RCC 7860 (cell line): Measurements from ENCODE around the gene JADE3.
A peak's percentile ranks its signal among the peaks of the same experiment; 100 is the strongest.
"Not testable (repeated sequence)": the region's sequence is repeated elsewhere in the genome, so short reads cannot be mapped to it uniquely, and the experiment has no call there.

Experiments
- DNase-seq: peaks from one replicate; pipeline ENCODE4 v3.0.0-alpha.2; 2015; ENCODE audit warnings: low spot score
- FAIRE-seq: peaks from 2 replicates; lab custom pipeline; 2012; peaks lifted over from hg19 to GRCh38; lab: Jason Lieb, UNC

JADE3 gene

GRCh38 chrX:46929439-46930261 is 17.4 kb downstream of the JADE3 start:
- FAIRE-seq, result no peak
- DNase-seq, result peak; percentile 13

- no peak for DNase-seq
- FAIRE-seq, result no peak
Measured at GRCh38 chrX:46935295-46935694, 23.1 kb downstream of the JADE3 start.

- no peak for FAIRE-seq
- DNase-seq, result no peak
Measured at GRCh38 chrX:46938589-46938988, 26.4 kb downstream of the JADE3 start.

- FAIRE-seq (no peak), DNase-seq (no peak)
Measured at GRCh38 chrX:46941341-46941740, 29.1 kb downstream of the JADE3 start.

- DNase-seq (no peak), FAIRE-seq (no peak)
Measured at GRCh38 chrX:46953137-46953527, 40.9 kb downstream of the JADE3 start.

GRCh38 chrX:46953597-46953996 is 41.4 kb downstream of the JADE3 start:
- FAIRE-seq, result no peak
- DNase-seq, result no peak

GRCh38 chrX:46954716-46955115 is 42.5 kb downstream of the JADE3 start:
- DNase-seq (no peak), FAIRE-seq (no peak)

GRCh38 chrX:46956589-46956988 is 44.4 kb downstream of the JADE3 start:
- DNase-seq, FAIRE-seq: not testable (repeated sequence)

- FAIRE-seq (no peak), DNase-seq (no peak)
Measured at GRCh38 chrX:46957297-46957696, 45.1 kb downstream of the JADE3 start.

- FAIRE-seq, result no peak
- DNase-seq, result no peak
Measured at GRCh38 chrX:46959101-46959500, 46.9 kb downstream of the JADE3 start.

GRCh38 chrX:46959985-46960700 is 47.9 kb downstream of the JADE3 start:
- FAIRE-seq (no peak), DNase-seq (no peak)

- no peak for DNase-seq
- FAIRE-seq, result no peak
Measured at GRCh38 chrX:46961097-46961496, 48.9 kb downstream of the JADE3 start.

GRCh38 chrX:46961574-46962283 is 49.5 kb downstream of the JADE3 start:
- FAIRE-seq, result no peak
- DNase-seq, result no peak

GRCh38 chrX:46965125-46965758 is 53.0 kb downstream of the JADE3 start:
- DNase-seq, result peak; percentile 18
- peak; percentile 85 for FAIRE-seq

- no peak for FAIRE-seq
Measured at GRCh38 chrX:46967547-46967946, 55.3 kb downstream of the JADE3 start.

GRCh38 chrX:46977046-46977445 is 64.8 kb downstream of the JADE3 start:
- not testable (repeated sequence) for DNase-seq, FAIRE-seq

More at GRCh38 chrX:46967547-46967946, 55.3 kb downstream of the JADE3 start:
- DNase-seq, result peak; percentile 5

GRCh38 chrX:46978341-46979291 is 66.4 kb downstream of the JADE3 start:
- FAIRE-seq (peak; percentile 61), DNase-seq (peak; percentile 32)

- FAIRE-seq (no peak), DNase-seq (no peak)
Measured at GRCh38 chrX:46984705-46985104, 72.5 kb downstream of the JADE3 start.

GRCh38 chrX:46989548-46989947 is 77.3 kb downstream of the JADE3 start:
- FAIRE-seq (no peak), DNase-seq (no peak)

GRCh38 chrX:46991664-46992063 is 79.4 kb downstream of the JADE3 start:
- DNase-seq, result no peak
- FAIRE-seq, result no peak
